Calu3 (cell line): ENCODE data around the gene LANCL1. TPM values are rescaled to one million over a fixed set of nuclear protein-coding genes. Genes with fewer than 3 reads are reported as not detected.

Experiments
- BruUV-seq: library from RNA; stranded (reverse); fragments of 400-500 nt; replicated peaks from 2 replicates; lab custom pipeline; 2021; lab: Mats Ljungman, UMichigan
- CTCF ChIA-PET: fragments of 300-600 bp; sonication (Branson Sonifier 250); formaldehyde crosslinking; loops from one replicate; lab custom pipeline; 2022; ENCODE audit warnings: antibody characterized with exemption; lab: Charles Lee
- DNase-seq: peaks from one replicate; pipeline ENCODE4 v3.0.0; 2022
- H3K27ac Mint-ChIP-seq: one replicate; pipeline ENCODE4 v1.8.0; 2022; ENCODE audit warnings: mixed read lengths; ENCODE audit not compliant: unreplicated experiment
- H3K27me3 Mint-ChIP-seq: one replicate; pipeline ENCODE4 v1.8.0; 2022; ENCODE audit warnings: mixed read lengths; ENCODE audit not compliant: unreplicated experiment
- H3K36me3 Mint-ChIP-seq: one replicate; pipeline ENCODE4 v1.8.0; 2022; ENCODE audit warnings: mild to moderate bottlenecking, moderate library complexity, mixed read lengths; ENCODE audit not compliant: insufficient read depth, unreplicated experiment
- H3K4me1 Mint-ChIP-seq: one replicate; pipeline ENCODE4 v1.8.0; 2022; ENCODE audit warnings: mild to moderate bottlenecking, low read depth, mixed read lengths; ENCODE audit not compliant: unreplicated experiment
- H3K4me3 Mint-ChIP-seq: one replicate; pipeline ENCODE4 v1.8.0; 2022; ENCODE audit warnings: mild to moderate bottlenecking, low read depth, moderate library complexity, mixed read lengths; ENCODE audit not compliant: unreplicated experiment
- H3K9me3 Mint-ChIP-seq: one replicate; pipeline ENCODE4 v1.8.0; 2022; ENCODE audit warnings: low read depth, mixed read lengths; ENCODE audit not compliant: unreplicated experiment
- CTCF ChIP-seq: fragments of 200-600 bp; IDR thresholded peaks from one replicate; pipeline ENCODE4 v1.8.0; 2022; ENCODE audit warnings: antibody characterized with exemption; ENCODE audit not compliant: unreplicated experiment
- intact Hi-C: fragments of 100-400 bp; cut with micrococcal nuclease; formaldehyde crosslinking; loops from one replicate; pipeline ENCODE4 v1.10.0; 2022; ENCODE audit not compliant: unreplicated experiment
- total RNA-seq: library from RNA; stranded (reverse); gene quantifications from 2 replicates; pipeline ENCODE4 v1.2.3, GENCODE V29; 2022

Gene LANCL1
- total RNA-seq, 1 experiment from 2014 or later = 36.3 TPM

GRCh38 chr2:210477496-210477895 lies 937 bp upstream of the LANCL1 start:
- no peak for TF ChIP-seq CTCF
- no peak for DNase-seq
- CTCF ChIA-PET = interaction anchor here (0.6 to 0.7 kb wide), 2 partner anchors 54 to 850 kb away, joined by 3 to 4 read pairs; no protein-coding TSS in a partner anchor
- H3K27me3 Mint-ChIP-seq = no peaks in the 10 kb centered on the region
- H3K4me3 Mint-ChIP-seq = peak overlapping the region; percentile 97
- H3K36me3 Mint-ChIP-seq = peaks cover 12% of the 10 kb centered on the region
- no peak overlapping the region for H3K27ac Mint-ChIP-seq
- no TSS peak for BruUV-seq
- no peaks in the 10 kb centered on the region for H3K4me1 Mint-ChIP-seq
- intact Hi-C loops = no loop called here
- no peaks in the 10 kb centered on the region for H3K9me3 Mint-ChIP-seq

- TF ChIP-seq CTCF = no peak
- Mint-ChIP-seq H3K27me3 (no peaks in the 10 kb centered on the region), H3K4me3 (peak overlapping the region; percentile 97), H3K9me3 (no peaks in the 10 kb centered on the region), H3K27ac (no peak overlapping the region), H3K4me1 (no peaks in the 10 kb centered on the region), H3K36me3 (peaks cover 19% of the 10 kb centered on the region)
- CTCF ChIA-PET = no interaction called here
- BruUV-seq = TSS peak; percentile 56
- DNase-seq = no peak
- intact Hi-C loops = loop anchor here (1.0 kb wide), 1 partner anchor 227 kb away; no protein-coding TSS in a partner anchor
Measured at GRCh38 chr2:210475706-210476105, 853 bp downstream of the LANCL1 start.

- no peak for TF ChIP-seq CTCF
- Mint-ChIP-seq H3K9me3 (no peaks in the 10 kb centered on the region), H3K4me1 (no peaks in the 10 kb centered on the region), H3K27ac (no peak overlapping the region), H3K4me3 (no peak overlapping the region), H3K27me3 (no peaks in the 10 kb centered on the region), H3K36me3 (peaks cover 25% of the 10 kb centered on the region)
- intact Hi-C loops = no loop called here
- CTCF ChIA-PET = no interaction called here
- no peak for DNase-seq
- BruUV-seq = no TSS peak
Measured at GRCh38 chr2:210474776-210475175, 1.8 kb downstream of the LANCL1 start.

- Mint-ChIP-seq H3K4me3 (no peak overlapping the region), H3K27ac (no peak overlapping the region)
- CTCF ChIA-PET = interaction anchor here (0.5 kb wide), 1 partner anchor 161 kb away, joined by 3 read pairs; no protein-coding TSS in a partner anchor
Measured at GRCh38 chr2:210461401-210461800, 15.2 kb downstream of the LANCL1 start.

More at GRCh38 chr2:210461401-210461800, 15.2 kb downstream of the LANCL1 start:
- TF ChIP-seq CTCF = no peak
- no peak for DNase-seq
- H3K9me3 Mint-ChIP-seq = no peaks in the 10 kb centered on the region
- H3K4me1 Mint-ChIP-seq = no peaks in the 10 kb centered on the region
- no TSS peak for BruUV-seq
- H3K27me3 Mint-ChIP-seq = no peaks in the 10 kb centered on the region
- H3K36me3 Mint-ChIP-seq = peaks cover 6% of the 10 kb centered on the region
- intact Hi-C loops = no loop called here
